Erythroblast (primary cell): ENCODE measurements around the gene IL26.

Experiments used
- GATA1 ChIP-seq: IDR thresholded peaks from 2 replicates; pipeline ENCODE4 v1.6.1; 2011; ENCODE audit warnings: low read depth, mild to moderate bottlenecking, control low read depth, low read length, moderate library complexity
- POLR2A ChIP-seq: IDR thresholded peaks from 2 replicates; pipeline ENCODE4 v1.6.1; 2011; ENCODE audit warnings: mild to moderate bottlenecking, low read length

DNA sequence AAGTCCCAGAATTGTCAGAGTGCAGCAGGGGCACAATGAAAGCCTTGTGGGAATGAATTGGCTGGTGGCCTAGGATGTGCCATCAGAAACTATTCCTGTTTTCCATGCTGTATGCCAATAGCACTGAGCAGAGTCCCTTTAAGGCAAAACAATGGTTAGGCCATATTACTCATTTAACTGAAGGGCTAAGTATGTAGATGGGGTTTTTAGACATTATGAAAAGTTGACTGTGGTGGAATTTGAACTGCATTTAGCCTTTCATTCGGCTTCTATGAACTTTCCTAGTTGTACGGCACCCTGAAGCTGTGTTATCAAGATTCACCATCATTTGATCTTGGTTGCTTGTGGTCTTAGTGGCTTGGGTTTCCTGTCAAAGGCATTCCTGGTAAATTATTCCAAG lies 24.8 kb downstream of the IL26 start:
- TF ChIP-seq POLR2A, result no peak
- TF ChIP-seq GATA1, result no peak
